Kidney epithelial cell (primary cell): ENCODE measurements around the gene CSGALNACT2. TPM values are rescaled to one million over a fixed set of nuclear protein-coding genes. Genes with fewer than 3 reads are reported as not detected.

Experiments
- DNase-seq: peaks from one replicate; pipeline ENCODE4 v3.0.0-alpha.2; 2010; ENCODE audit warnings: low read depth
- H3K27me3 ChIP-seq: 2 replicates; pipeline ENCODE4 v1.6.0; 2011; ENCODE audit warnings: low read length; ENCODE audit not compliant: control insufficient read depth, insufficient read depth
- H3K36me3 ChIP-seq: 2 replicates; pipeline ENCODE4 v1.5.1; 2011; ENCODE audit warnings: low read length; ENCODE audit not compliant: control insufficient read depth, insufficient read depth
- H3K4me3 ChIP-seq: 2 replicates; pipeline ENCODE4 v1.5.1; 2011; ENCODE audit warnings: low read depth, mild to moderate bottlenecking, control low read depth, low read length
- CTCF ChIP-seq: IDR thresholded peaks from 2 replicates; pipeline ENCODE4 v1.5.1; 2011; ENCODE audit warnings: mild to moderate bottlenecking, moderate library complexity, low read length, control low read depth, inconsistent platforms; ENCODE audit not compliant: insufficient read depth, poor library complexity, severe bottlenecking
- total RNA-seq: library from RNA; depleted of rRNA; stranded (reverse); fragments of >200 nt; gene quantifications from 2 replicates; pipeline ENCODE4 v1.2.3, GENCODE V29; 2015

The CSGALNACT2 gene
- total RNA-seq, 1 donor from 2014 or later: 17.3 TPM

GRCh38 chr10:43114088-43114742 lies 24.0 kb upstream of the CSGALNACT2 start:
- H3K36me3 ChIP-seq: no peaks in the 10 kb centered on the region
- DNase-seq: no peak
- H3K4me3 ChIP-seq: no peak overlapping the region
- no peaks in the 10 kb centered on the region for H3K27me3 ChIP-seq
- TF ChIP-seq CTCF: no peak

GRCh38 chr10:43114743-43115611 lies 23.3 kb upstream of the CSGALNACT2 start:
- H3K27me3 ChIP-seq: no peaks in the 10 kb centered on the region
- TF ChIP-seq CTCF: no peak
- no peak overlapping the region for H3K4me3 ChIP-seq
- no peaks in the 10 kb centered on the region for H3K36me3 ChIP-seq
- no peak for DNase-seq

- Histone ChIP-seq H3K4me3 (no peak overlapping the region), H3K36me3 (no peaks in the 10 kb centered on the region), H3K27me3 (no peaks in the 10 kb centered on the region)
- no peak for DNase-seq
- no peak for TF ChIP-seq CTCF
Observed at GRCh38 chr10:43115881-43116595, 22.2 kb upstream of the CSGALNACT2 start.

- H3K36me3 ChIP-seq: no peaks in the 10 kb centered on the region
- H3K4me3 ChIP-seq: no peak overlapping the region
- TF ChIP-seq CTCF: no peak
- no peaks in the 10 kb centered on the region for H3K27me3 ChIP-seq
- DNase-seq: no peak
Observed at GRCh38 chr10:43116596-43116995, 21.6 kb upstream of the CSGALNACT2 start.

GRCh38 chr10:43117031-43117776 lies 21.0 kb upstream of the CSGALNACT2 start:
- no peak for TF ChIP-seq CTCF
- Histone ChIP-seq H3K36me3 (no peaks in the 10 kb centered on the region), H3K4me3 (no peak overlapping the region), H3K27me3 (no peaks in the 10 kb centered on the region)
- DNase-seq: no peak
